PC-3 (cell line): Measurements from ENCODE around the gene HLA-DMB. TPM values are rescaled to one million over a fixed set of nuclear protein-coding genes. Genes with fewer than 3 reads are reported as not detected.

Experiments used
- ATAC-seq: fragments of 200-7000 bp; cut with Tn5 transposase; 2 replicates; pipeline ENCODE4 v1.9.1; 2020; ENCODE audit warnings: mild to moderate bottlenecking, moderate library complexity
- BruUV-seq: library from RNA; stranded (reverse); fragments of 400-500 nt; replicated peaks from 2 replicates; lab custom pipeline; 2021; lab: Mats Ljungman, UMichigan
- CTCF ChIA-PET: fragments of 300-600 bp; sonication (Branson Sonifier 250); formaldehyde crosslinking; loops from one replicate; lab custom pipeline; 2022; ENCODE audit warnings: antibody characterized with exemption; lab: Charles Lee
- POLR2A ChIA-PET: fragments of 300-600 bp; sonication (Branson Sonifier 250); formaldehyde crosslinking; loops from one replicate; lab custom pipeline; 2022; ENCODE audit warnings: antibody characterized with exemption; ENCODE audit not compliant: unreplicated experiment; lab: Charles Lee
- DNase-seq: peaks from one replicate; pipeline ENCODE4 v3.0.0-alpha.2; 2015
- H2AFZ ChIP-seq: fragments of 300-600 bp; sonication (generic); 2 replicates; pipeline ENCODE4 v1.6.0; 2016; ENCODE audit warnings: antibody characterized with exemption, low read length
- H3F3A ChIP-seq: fragments of 300-600 bp; sonication (generic); one replicate; pipeline ENCODE4 v1.6.0; 2017; ENCODE audit warnings: antibody characterized with exemption, low read length, control low read depth, mild to moderate bottlenecking; ENCODE audit not compliant: unreplicated experiment
- H3K27ac ChIP-seq: fragments of 300-600 bp; sonication (generic); 2 replicates; pipeline ENCODE4 v1.5.1; 2016; ENCODE audit warnings: mild to moderate bottlenecking, low read length
- H3K27me3 ChIP-seq: fragments of 300-600 bp; sonication (generic); 2 replicates; pipeline ENCODE4 v1.6.1; 2016; ENCODE audit warnings: low read length, mixed read lengths
- H3K36me3 ChIP-seq: fragments of 300-600 bp; sonication (generic); 2 replicates; pipeline ENCODE4 v1.6.1; 2016; ENCODE audit warnings: low read depth, mixed run types, low read length, mixed read lengths
- H3K4me1 ChIP-seq: fragments of 300-600 bp; sonication (generic); 2 replicates; pipeline ENCODE4 v1.5.1; 2016; ENCODE audit warnings: low read length; ENCODE audit not compliant: insufficient read depth
- H3K4me2 ChIP-seq: fragments of 300-600 bp; sonication (generic); 2 replicates; pipeline ENCODE4 v1.6.0; 2016; ENCODE audit warnings: low read length
- H3K4me3 ChIP-seq: fragments of 300-600 bp; sonication (generic); 2 replicates; pipeline ENCODE4 v1.5.1; 2016; ENCODE audit warnings: mild to moderate bottlenecking, low read length, mixed read lengths
- H3K79me2 ChIP-seq: fragments of 300-600 bp; sonication (generic); 2 replicates; pipeline ENCODE4 v1.6.1; 2017; ENCODE audit warnings: low read length, mixed read lengths
- H3K9ac ChIP-seq: fragments of 300-600 bp; sonication (generic); 2 replicates; pipeline ENCODE4 v1.6.0; 2016; ENCODE audit warnings: mild to moderate bottlenecking, low read length
- H3K9me2 ChIP-seq: fragments of 300-600 bp; sonication (generic); replicated peaks from 2 replicates; pipeline ENCODE4 v1.6.1; 2016; ENCODE audit warnings: mixed run types, low read length, mixed read lengths
- H3K9me3 ChIP-seq: fragments of 300-600 bp; sonication (generic); 2 replicates; pipeline ENCODE4 v1.6.1; 2016; ENCODE audit warnings: low read length, mixed read lengths
- H4K20me1 ChIP-seq: fragments of 300-600 bp; sonication (generic); 2 replicates; pipeline ENCODE4 v1.6.1; 2016; ENCODE audit warnings: low read length, mixed read lengths
- CTCF ChIP-seq: fragments of 300-600 bp; sonication (generic); conservative IDR thresholded peaks from 2 replicates; pipeline ENCODE4 v1.5.1; 2017; ENCODE audit warnings: antibody characterized with exemption, low read depth, mild to moderate bottlenecking, low read length
- EZH2 ChIP-seq: fragments of 300-600 bp; sonication (generic); IDR thresholded peaks from one replicate; pipeline ENCODE4 v1.6.1; 2017; ENCODE audit warnings: antibody characterized with exemption, mild to moderate bottlenecking, low read length; ENCODE audit not compliant: unreplicated experiment
- EZH2phosphoT487 ChIP-seq: fragments of 300-600 bp; sonication (generic); IDR thresholded peaks from 2 replicates; pipeline ENCODE4 v1.6.1; 2018; ENCODE audit warnings: mild to moderate bottlenecking, antibody characterized with exemption, low read length, borderline replicate concordance
- intact Hi-C: fragments of 100-400 bp; cut with micrococcal nuclease; formaldehyde crosslinking; loops from 2 replicates; pipeline ENCODE4 v1.9.0; 2023
- total RNA-seq: library from RNA; depleted of rRNA; stranded (reverse); fragments of >200 nt; gene quantifications from 2 replicates; pipeline ENCODE4 v1.2.3, GENCODE V29; 2014

HLA-DMB gene
- total RNA-seq, 1 experiment from 2014 or later: not detected

DNA sequence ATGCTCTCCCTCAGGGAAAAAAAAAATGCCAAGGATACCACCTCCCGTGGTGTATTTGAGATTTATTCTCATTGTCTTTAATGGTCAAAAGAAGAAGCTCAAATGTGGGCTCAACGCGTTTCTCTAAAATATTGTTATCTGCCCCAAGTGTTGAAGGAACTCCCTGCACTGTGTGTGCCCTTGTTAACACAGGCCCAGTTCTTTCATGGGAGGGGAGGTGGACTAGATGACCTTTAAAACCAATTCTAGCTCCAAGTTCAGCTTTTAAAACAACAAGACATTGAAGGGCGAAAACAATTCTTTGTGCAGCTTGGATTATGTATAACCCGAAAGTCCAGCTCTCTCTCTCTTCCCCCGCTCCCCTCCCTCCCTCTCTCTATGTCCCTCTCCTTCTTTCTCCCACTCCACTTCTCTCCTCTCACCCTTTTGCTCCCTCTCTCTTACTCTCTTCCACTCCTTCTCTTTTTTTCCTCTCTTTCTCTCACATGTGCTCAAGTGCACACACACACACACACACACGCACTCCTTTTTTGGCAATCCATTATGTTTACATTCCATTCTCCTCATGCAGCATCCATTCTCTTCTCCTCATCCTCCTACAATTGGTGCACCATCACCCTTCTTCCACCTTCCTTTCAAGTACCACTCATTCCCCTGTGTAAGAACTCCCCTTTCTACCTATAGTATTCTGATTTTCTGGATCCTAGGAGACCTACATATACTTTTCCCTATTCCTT is 8.5 kb downstream of the HLA-DMB start:
- TF ChIP-seq EZH2phosphoT487 (no peak), EZH2 (no peak), CTCF (no peak)
- H3K36me3 ChIP-seq: no peaks in the 10 kb centered on the region
- peaks cover 35% of the 10 kb centered on the region for H3K27me3 ChIP-seq
- H3K9me2 ChIP-seq: no peaks in the 10 kb centered on the region
- no peaks in the 10 kb centered on the region for H3K79me2 ChIP-seq
- no TSS peak for BruUV-seq
- H3K4me1 ChIP-seq: no peaks in the 10 kb centered on the region
- no peak overlapping the region for H3K4me2 ChIP-seq
- no peaks in the 10 kb centered on the region for H4K20me1 ChIP-seq
- intact Hi-C loops: loop anchor here (2.0 to 5.0 kb wide), 2 partner anchors 15 to 45 kb away; no protein-coding TSS in a partner anchor
- ATAC-seq: no peak
- H3K9me3 ChIP-seq: no peaks in the 10 kb centered on the region
- no peak overlapping the region for H3K9ac ChIP-seq
- CTCF ChIA-PET: interaction anchor here (1.3 to 2.6 kb wide), 2 partner anchors 21 to 52 kb away, joined by 5 to 10 read pairs; partner anchors contain the start of gene HLA-DMA
- no peak overlapping the region for H2AFZ ChIP-seq
- H3K4me3 ChIP-seq: no peak overlapping the region
- no peak overlapping the region for H3K27ac ChIP-seq
- peak; percentile 11 for DNase-seq
- no peaks in the 10 kb centered on the region for H3F3A ChIP-seq
- POLR2A ChIA-PET: interaction anchor here (0.5 kb wide), 1 partner anchor 41 kb away, joined by 4 read pairs; no protein-coding TSS in a partner anchor

DNA sequence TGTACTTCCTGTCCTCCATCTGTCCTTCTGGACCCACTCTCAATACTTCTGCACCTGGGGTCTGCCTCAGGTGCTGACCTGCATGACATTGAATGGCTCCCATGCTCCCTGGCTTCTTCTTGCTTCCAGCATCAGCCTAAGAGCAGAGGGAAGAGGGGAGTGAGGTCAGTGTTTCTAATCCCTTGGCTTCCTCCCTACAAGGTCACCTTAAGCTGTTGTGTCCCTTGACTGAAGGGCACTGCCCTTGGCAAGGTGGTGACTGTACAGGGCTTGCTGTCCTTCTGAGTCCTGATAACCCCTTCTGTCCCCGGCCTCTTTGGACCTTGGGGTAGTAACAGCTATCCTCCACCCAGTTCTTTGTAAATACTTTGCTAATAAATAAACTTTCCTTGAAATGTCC is 9.6 kb downstream of the HLA-DMB start:
- no peaks in the 10 kb centered on the region for H3K79me2 ChIP-seq
- no peak overlapping the region for H3K4me3 ChIP-seq
- intact Hi-C loops: loop anchor here (5.0 kb wide), 1 partner anchor 44 kb away; no protein-coding TSS in a partner anchor
- no peak for TF ChIP-seq CTCF
- no peak for TF ChIP-seq EZH2phosphoT487
- no peak for TF ChIP-seq EZH2
- H4K20me1 ChIP-seq: no peaks in the 10 kb centered on the region
- H2AFZ ChIP-seq: no peak overlapping the region
- no peaks in the 10 kb centered on the region for H3K9me2 ChIP-seq
- H3K9me3 ChIP-seq: no peaks in the 10 kb centered on the region
- DNase-seq (no peak), ATAC-seq (no peak)
- H3K36me3 ChIP-seq: no peaks in the 10 kb centered on the region
- H3K4me2 ChIP-seq: no peak overlapping the region
- CTCF ChIA-PET: no interaction called here
- no peaks in the 10 kb centered on the region for H3K4me1 ChIP-seq
- H3F3A ChIP-seq: no peaks in the 10 kb centered on the region
- peaks cover 32% of the 10 kb centered on the region for H3K27me3 ChIP-seq
- H3K27ac ChIP-seq: no peak overlapping the region
- POLR2A ChIA-PET: no interaction called here
- H3K9ac ChIP-seq: no peak overlapping the region
- no TSS peak for BruUV-seq

DNA sequence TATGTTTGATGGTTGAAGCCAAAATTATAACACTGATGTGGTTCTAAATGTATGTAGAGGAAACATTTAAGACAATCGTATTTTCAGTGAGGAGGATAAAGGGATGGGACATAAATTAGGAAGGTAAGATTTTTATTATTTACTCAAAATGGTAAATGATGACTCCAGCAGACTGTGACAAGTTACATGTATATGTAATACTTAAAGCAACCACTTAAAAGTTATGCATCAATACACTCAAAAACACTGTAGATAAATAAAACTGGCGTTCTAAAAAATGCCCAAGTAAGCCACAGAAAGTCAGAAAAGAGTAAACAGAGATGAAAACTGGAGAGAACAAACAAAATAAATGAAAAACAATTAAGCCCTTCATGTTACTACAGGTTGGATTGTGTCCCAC is 18.7 kb downstream of the HLA-DMB start:
- no peaks in the 10 kb centered on the region for H3F3A ChIP-seq
- H3K4me3 ChIP-seq: no peak overlapping the region
- H3K27ac ChIP-seq: no peak overlapping the region
- no peaks in the 10 kb centered on the region for H3K36me3 ChIP-seq
- POLR2A ChIA-PET: no interaction called here
- no peaks in the 10 kb centered on the region for H3K9me3 ChIP-seq
- intact Hi-C loops: no loop called here
- H2AFZ ChIP-seq: no peak overlapping the region
- no TSS peak for BruUV-seq
- no peak overlapping the region for H3K9ac ChIP-seq
- no peak overlapping the region for H3K4me2 ChIP-seq
- H3K27me3 ChIP-seq: peaks cover 41% of the 10 kb centered on the region
- no peak for ATAC-seq
- no peaks in the 10 kb centered on the region for H3K9me2 ChIP-seq
- H4K20me1 ChIP-seq: no peaks in the 10 kb centered on the region
- CTCF ChIA-PET: no interaction called here
- H3K4me1 ChIP-seq: no peaks in the 10 kb centered on the region
- no peaks in the 10 kb centered on the region for H3K79me2 ChIP-seq
- TF ChIP-seq CTCF (no peak), EZH2 (no peak), EZH2phosphoT487 (no peak)
- no peak for DNase-seq
